ENCODE measurements around the gene TMCO4. TPM values are rescaled to one million over a fixed set of nuclear protein-coding genes. Genes with fewer than 3 reads are reported as not detected.

Gene TMCO4
- total and polyA plus RNA-seq, 2 of the 4 experiments (the other 2 are of a cell fraction): 7.3 to 8.6 TPM

DNA sequence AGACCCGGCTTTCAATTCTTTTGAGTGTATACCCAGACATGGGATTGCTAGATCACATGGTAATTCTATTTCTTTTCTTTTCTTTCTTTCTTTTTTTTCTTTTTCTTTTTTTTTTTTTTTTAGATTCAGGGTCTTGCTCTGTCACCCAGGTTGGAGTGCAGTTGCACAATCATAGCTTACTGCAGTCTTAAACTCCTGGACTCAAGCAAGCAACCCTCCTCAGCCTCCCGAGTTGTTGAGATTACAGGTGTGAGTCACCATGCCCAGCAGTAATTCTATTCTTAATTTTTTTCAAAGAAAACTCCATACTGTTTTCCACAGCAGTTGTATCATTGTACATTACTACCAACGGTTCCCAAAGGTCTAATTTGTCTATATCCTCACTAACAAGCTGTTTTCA is 28.8 kb upstream of the TMCO4 start:
- POLR2A ChIA-PET (ENCODE audit: unreplicated experiment): no interaction called here
- no peak overlapping the region for H4K8ac ChIP-seq (ENCODE audit: low read depth in 2 of 2, low read length in 2 of 2)

More for the DNA sequence above, 28.8 kb upstream of the TMCO4 start:
- peak; percentile 40 for DNase-seq
- no peak overlapping the region for H4K91ac ChIP-seq (ENCODE audit: insufficient read depth, low read depth, low read length)
- no peak overlapping the region for H2BK20ac ChIP-seq (ENCODE audit: low read depth, low read length)
- H3K9me1 ChIP-seq (ENCODE audit: insufficient read depth, low read length): no peaks in the 10 kb centered on the region
- no peak overlapping the region for H2AFZ ChIP-seq (replicated peaks; ENCODE audit: low read length, poor library complexity)
- no peaks in the 10 kb centered on the region for H4K20me1 ChIP-seq (ENCODE audit: insufficient read depth, low read length)
- no peaks in the 10 kb centered on the region for H3K36me3 ChIP-seq (ENCODE audit: control insufficient read depth, insufficient read depth, low read length)
- H2BK120ac ChIP-seq (ENCODE audit: low read depth, low read length): no peak overlapping the region
- H3K4me1 ChIP-seq (ENCODE audit: control insufficient read depth, insufficient read depth, low read length): no peaks in the 10 kb centered on the region
- no peak overlapping the region for H3K4me3 ChIP-seq (ENCODE audit: insufficient read depth, low read depth, low read length)
- TF ChIP-seq RAD21 (IDR thresholded peaks at IDR 0.05; ENCODE audit: low read length) (no peak), MAFK (IDR thresholded peaks at IDR 0.05; ENCODE audit: low read depth, low read length) (no peak), FOS (IDR thresholded peaks at IDR 0.05; ENCODE audit: low read depth, low read length) (no peak), CEBPB (IDR thresholded peaks at IDR 0.05; ENCODE audit: low read depth, low read length) (peak; percentile 51; the same call in 1 of the 2 replicates), POLR2A (IDR thresholded peaks at IDR 0.05; ENCODE audit: low read depth, low read length) (no peak)
- no peak overlapping the region for H3K4me2 ChIP-seq (ENCODE audit: low read depth, low read length)
- H3K79me1 ChIP-seq (ENCODE audit: low read depth in 1 of 2, low read length in 2 of 2): no peaks in the 10 kb centered on the region
- no peak overlapping the region for H3K27ac ChIP-seq (ENCODE audit: insufficient read depth, low read length)
- no peak overlapping the region for H2BK5ac ChIP-seq (ENCODE audit: low read depth, low read length, poor library complexity, severe bottlenecking)
- intact Hi-C loops (cut with micrococcal nuclease): no loop called here
- H3K9ac ChIP-seq (ENCODE audit: low read depth, low read length): no peak overlapping the region
- no peak overlapping the region for H3K23ac ChIP-seq (ENCODE audit: low read depth, low read length)
- peaks cover 3% of the 10 kb centered on the region; the same call in 1 of the 2 replicates for H3K9me3 ChIP-seq (ENCODE audit: control insufficient read depth, insufficient read depth, low read length)
- no peak overlapping the region for H3K56ac ChIP-seq (ENCODE audit: extremely low read depth, insufficient read depth, low read length)
- H3K14ac ChIP-seq (replicated peaks; ENCODE audit: low read depth, low read length): no peak overlapping the region
- peaks cover 6% of the 10 kb centered on the region for H3K27me3 ChIP-seq (ENCODE audit: control insufficient read depth, insufficient read depth, low read length)
- WGBS, 2 experiments (ENCODE audit: extremely low coverage in 2 of 2, insufficient read length in 1 of 2): no CpG with 5 or more reads among the region's 3 CpGs
- dilution Hi-C loops (cut with HindIII; ENCODE audit: low sequenced_read_pairs, unreplicated experiment): no loop called here
- no TSS peak for BruUV-seq (replicated peaks)
- no peak for ATAC-seq (ENCODE audit: low read depth)
- no peak overlapping the region for H2AK5ac ChIP-seq (ENCODE audit: low read depth, low read length)
- no peak overlapping the region for H2AK9ac ChIP-seq (replicated peaks; ENCODE audit: low read depth, low read length, poor library complexity)
- H3K4ac ChIP-seq (ENCODE audit: low read depth, low read length): no peak overlapping the region
- H3K18ac ChIP-seq (ENCODE audit: low read depth, low read length): no peak overlapping the region
- CTCF ChIA-PET: no interaction called here
- H4K5ac ChIP-seq (ENCODE audit: low read depth, low read length): no peak overlapping the region
- in situ Hi-C loops (cut with MboI; ENCODE audit: low sequenced_read_pairs): no loop called here
- no peak overlapping the region for H2BK15ac ChIP-seq (ENCODE audit: low read depth, low read length)
